Breast epithelium (tissue), 3 donors: ENCODE data around the gene EGFL7.

Experiments
- POLR2A ChIP-seq: fragments of 450-650 bp; IDR thresholded peaks from one replicate; pipeline ENCODE4 v1.6.1; 2016; ENCODE audit warnings: antibody characterized with exemption, mild to moderate bottlenecking, moderate library complexity
- POLR2AphosphoS5 ChIP-seq, 3 donors: sonication (generic); formaldehyde crosslinking; IDR thresholded peaks; one replicate each; pipeline ENCODE4 v1.6.1; 2017; ENCODE audit warnings: antibody characterized with exemption in 3 of 3
- TF ChIP-seq, protein P1 (sequence below), 3 donors: fragments of 450-650 bp; IDR thresholded peaks; one replicate each; pipeline ENCODE4 v1.5.1; 2016 to 2017; ENCODE audit warnings: antibody characterized with exemption in 3 of 3, mild to moderate bottlenecking in 3 of 3, moderate library complexity in 3 of 3

DNA sequence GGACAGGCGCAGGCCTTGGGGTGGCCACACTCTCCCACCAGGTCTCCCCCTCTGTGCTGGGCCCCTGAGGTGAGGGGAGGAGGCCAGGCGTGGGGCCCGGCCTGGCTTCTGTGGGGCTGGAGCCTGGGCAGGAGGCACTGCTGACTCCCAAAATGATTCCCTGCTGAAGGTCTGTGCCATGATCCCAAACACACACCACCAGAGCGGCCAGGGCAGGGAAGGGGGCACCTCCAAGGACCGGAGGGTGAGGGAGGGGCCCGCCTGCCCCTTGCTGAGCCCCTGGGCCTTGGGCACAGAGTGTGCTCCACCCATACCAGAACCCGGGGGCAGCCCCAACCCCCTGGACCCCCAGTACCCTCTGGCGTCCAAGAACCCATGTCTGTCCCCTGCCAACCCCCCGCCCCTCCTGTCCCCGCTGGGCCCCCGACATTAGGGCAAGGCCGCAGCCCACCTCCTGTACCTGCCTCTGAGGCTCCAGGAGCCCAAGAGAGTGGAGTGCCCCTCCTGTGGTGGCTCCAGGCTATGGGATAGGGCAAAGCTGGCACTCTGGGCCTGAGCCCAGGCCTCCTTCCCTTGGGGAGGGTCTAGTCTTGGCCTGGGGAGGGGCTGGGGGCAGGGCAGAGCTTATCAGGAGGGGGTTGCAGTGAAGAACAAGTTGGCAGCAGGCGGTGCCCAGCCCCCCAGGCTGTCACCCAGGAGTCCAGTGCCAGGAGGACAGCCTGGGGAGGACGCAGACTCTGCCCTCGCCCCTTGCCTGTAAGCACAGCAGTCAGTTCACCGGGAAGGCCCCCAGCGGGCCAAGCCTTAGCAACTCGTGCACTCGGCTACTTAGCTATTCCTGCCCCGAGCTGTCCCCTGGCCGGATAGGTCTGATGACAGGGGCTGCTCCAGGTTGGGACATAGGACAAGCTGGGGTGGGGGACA, 2.6 kb upstream of the EGFL7 start:
- TF ChIP-seq, protein P1, sequence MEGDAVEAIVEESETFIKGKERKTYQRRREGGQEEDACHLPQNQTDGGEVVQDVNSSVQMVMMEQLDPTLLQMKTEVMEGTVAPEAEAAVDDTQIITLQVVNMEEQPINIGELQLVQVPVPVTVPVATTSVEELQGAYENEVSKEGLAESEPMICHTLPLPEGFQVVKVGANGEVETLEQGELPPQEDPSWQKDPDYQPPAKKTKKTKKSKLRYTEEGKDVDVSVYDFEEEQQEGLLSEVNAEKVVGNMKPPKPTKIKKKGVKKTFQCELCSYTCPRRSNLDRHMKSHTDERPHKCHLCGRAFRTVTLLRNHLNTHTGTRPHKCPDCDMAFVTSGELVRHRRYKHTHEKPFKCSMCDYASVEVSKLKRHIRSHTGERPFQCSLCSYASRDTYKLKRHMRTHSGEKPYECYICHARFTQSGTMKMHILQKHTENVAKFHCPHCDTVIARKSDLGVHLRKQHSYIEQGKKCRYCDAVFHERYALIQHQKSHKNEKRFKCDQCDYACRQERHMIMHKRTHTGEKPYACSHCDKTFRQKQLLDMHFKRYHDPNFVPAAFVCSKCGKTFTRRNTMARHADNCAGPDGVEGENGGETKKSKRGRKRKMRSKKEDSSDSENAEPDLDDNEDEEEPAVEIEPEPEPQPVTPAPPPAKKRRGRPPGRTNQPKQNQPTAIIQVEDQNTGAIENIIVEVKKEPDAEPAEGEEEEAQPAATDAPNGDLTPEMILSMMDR (IDR thresholded peaks at IDR 0.05), result no peak
- TF ChIP-seq POLR2AphosphoS5 (IDR thresholded peaks at IDR 0.05) (no peak), POLR2A (no peak)
